GM20431 (cell line): ENCODE results near the gene KRTAP13-3.

ENCODE experiments used
- in situ Hi-C: fragments of 300-500 bp; cut with MseI, MboI; formaldehyde crosslinking; loops from one replicate; pipeline ENCODE4 v1.15.0; 2020; ENCODE audit warnings: low sequenced_read_pairs; ENCODE audit not compliant: unreplicated experiment

Gene KRTAP13-3, protein sequence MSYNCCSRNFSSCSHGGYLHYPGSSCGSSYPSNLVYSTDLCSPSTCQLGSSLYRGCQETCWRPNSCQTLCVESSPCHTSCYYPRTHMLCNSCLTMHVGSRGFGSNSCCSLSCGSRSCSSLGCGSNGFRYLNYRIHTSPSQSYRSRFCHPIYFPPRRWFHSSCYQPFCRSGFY

DNA sequence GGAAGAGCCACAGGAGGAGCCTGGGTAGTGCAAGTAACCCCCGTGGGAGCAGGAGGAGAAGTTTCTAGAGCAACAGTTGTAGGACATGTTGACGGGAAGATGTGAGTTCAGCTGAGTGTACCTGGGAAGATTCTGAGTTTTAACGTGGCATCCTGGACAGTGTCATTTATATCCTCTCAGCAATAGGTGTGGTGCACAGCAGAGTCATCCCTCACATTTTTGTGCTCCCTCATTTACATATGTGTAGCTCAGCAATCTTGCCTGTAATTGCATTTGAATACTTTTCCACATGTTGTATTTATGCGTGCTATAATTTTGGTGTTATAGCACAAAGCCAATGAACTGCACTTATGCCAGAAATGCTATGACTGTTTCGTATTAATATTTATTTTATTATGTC, at the start of gene KRTAP13-3:
KRTAP13-3 (minus strand) TSS at position 101 of the 400 bp plus-strand sequence; CDS start at position 87, 14 bp downstream.
- in situ Hi-C loops: no loop called here

DNA sequence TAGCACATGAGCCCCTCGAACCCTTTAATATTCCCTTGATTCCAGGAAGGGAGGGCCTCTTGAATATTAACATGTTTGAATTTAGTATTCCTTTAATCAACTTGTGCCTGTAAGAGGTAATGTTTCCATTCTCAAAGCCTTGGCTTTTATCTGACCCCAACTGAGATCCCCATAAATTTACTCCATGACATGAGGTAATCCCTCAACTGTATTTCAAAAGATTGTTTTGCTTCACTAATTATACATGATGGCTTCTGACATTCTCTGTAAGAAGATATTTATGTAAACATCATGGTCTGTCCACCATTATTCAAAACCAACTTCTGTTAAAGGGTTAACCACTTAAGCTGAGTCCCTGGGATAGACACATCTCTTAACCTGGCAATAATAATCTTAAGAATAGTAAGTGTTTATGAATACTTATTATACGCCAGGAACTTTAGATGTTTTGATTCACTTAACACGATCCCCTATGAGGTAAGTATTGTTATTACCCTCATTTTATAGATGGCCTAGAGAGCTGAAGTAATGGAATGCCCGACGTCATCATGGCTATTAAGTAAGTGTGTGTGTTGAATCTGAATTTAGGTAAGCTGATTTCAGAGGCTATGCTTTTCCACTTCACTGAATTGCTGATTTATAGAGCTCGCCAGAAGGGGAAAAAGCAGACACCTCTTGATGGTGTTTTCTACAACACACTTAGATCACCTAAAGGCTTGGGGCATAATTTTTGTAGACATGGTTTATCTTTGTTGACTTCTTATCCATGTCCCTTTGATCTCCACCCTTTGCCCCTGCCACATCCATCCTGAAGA, 43.4 kb upstream of the KRTAP13-3 start:
- in situ Hi-C loops: no loop called here

DNA sequence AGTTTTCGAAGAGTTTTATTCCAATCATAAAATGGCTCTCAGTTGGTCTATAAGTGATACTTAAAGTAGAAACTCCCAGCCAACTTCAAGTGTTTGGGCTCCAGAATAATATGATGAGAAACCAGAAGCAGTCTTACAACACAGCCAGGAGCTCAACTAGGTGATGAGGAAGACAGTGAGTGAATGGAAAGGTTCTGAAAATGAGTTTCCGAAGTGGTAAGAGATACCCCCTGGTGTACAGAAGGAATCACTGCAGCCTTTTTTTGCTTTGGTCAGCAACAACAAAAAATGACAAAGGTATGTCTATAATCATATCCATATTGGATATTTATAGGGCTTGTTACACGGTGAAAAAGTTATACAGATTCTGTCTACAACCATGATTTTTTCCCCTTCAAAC, 38.0 kb upstream of the KRTAP13-3 start:
- in situ Hi-C loops: no loop called here

DNA sequence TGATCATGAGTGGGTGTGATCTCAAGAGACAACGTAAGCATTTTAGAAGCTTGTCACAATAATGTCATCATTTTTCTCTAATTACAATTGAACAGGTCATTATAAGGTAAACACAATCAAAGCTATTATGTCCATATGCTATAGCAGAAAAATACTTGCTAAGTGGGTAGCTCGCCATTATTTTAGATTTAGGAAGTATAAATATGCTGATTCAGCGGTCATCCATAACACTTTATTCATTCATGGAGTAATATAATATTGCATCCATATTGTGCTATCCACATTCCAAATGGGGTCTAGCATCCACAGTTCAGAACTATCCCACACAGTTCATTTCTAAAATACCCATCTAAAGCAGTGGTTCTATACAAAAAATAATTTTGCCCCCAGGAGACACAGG, 22.8 kb upstream of the KRTAP13-3 start:
- in situ Hi-C loops: no loop called here

DNA sequence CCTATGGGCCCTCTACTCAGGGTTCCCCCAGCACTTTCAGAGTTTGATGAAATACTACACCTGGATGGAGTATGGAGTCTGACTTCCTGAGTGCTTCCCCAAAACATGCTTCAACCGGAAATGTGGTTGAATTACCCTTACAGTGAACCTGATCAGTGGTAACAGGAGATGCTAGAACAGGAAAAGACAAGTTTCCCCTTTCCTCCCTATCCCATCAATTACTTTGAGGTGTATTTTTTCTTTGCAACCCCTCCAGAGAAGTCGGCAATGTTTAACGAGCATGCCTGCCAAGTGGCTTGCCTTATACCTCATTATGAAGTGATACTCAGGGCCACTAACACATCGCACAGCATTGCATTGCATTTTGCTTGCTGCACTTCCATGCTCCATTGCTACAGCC, 21.3 kb upstream of the KRTAP13-3 start:
- in situ Hi-C loops: no loop called here

DNA sequence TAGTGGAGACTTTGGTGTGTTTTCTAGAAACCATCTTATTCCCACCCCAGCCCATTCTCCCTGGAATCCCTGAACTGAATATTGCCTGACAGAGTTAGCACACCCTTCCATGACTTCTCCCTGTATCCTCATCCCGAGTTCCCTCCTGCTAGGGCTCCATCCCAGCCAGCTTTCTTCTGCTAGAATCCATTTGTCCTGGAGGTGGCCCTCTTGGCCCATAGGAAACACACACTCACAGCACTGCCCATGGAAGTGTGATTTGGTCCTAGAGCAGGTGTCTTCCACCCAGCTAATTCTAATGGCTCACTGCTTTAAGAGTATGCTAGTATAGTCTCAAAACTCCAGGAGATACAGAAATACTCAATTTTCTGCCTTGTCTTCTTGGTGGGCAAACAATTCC, 18.5 kb upstream of the KRTAP13-3 start:
- in situ Hi-C loops: no loop called here

DNA sequence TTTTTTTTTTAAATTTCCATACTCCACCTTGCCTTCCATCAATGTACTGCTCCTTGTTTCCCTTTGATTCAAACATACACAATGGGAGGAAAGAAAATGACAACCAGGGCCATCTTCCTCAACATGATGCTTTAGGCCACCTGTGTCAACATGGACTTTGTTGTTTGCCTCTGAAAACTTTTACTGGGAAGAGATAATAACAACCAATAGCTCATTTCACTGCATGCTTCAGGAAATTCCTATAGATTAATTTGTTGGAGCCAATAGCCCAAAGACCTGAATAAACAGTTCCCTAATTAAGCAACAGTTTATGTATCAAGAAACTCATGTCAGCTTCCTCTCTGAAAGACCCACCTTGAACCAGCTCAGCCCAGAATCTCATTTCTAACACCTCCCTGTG, 17.5 kb upstream of the KRTAP13-3 start:
- in situ Hi-C loops: no loop called here

DNA sequence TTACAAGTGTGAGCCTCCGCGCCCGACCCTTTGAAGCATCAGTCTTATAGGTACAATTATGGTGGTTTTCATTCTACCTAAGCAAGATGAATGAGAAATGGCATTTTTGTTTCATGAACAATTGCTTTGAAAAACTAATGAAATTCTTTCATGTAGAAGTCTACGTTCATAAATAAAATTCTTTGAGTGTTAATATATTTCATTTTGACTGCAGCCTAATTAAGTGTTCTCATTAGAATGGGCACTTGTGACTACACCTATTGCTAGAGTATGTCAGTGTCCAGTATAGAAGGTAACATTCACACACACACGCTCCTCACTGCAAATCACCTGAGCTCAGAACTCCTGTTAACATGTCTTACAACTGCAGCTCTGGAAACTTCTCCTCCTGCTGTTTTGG, 14.2 kb upstream of the KRTAP13-3 start, which contains the start of gene KRTAP15-1:
KRTAP15-1 (plus strand) TSS at position 301 of the 400 bp plus-strand sequence; CDS start at position 354, 53 bp downstream.
- in situ Hi-C loops: no loop called here

DNA sequence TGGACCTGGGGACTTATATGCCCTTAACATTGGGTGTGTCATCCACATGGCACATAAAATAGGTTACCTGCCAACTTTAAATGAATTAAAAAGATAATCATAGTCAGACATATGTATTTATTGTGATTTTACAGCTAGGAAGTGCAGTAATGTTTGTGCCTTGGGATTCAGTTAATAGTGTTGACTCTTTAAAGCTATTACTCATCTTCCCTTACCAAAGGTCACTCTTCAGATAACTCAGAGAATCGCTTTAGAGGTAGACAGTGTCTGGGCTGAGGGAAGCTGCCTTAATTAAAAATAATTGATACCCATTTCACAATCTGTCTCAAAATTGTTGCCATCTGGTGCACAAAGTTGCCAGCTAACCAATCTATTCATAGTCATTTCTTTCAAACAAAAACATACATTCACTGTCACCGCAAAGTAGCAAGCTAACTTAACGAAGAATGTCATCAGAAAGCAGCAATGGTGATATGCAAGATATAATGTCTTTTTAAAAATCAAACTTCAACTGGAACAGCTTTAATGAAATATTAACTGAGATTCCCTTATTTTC, 11.4 kb upstream of the KRTAP13-3 start:
- in situ Hi-C loops: no loop called here

DNA sequence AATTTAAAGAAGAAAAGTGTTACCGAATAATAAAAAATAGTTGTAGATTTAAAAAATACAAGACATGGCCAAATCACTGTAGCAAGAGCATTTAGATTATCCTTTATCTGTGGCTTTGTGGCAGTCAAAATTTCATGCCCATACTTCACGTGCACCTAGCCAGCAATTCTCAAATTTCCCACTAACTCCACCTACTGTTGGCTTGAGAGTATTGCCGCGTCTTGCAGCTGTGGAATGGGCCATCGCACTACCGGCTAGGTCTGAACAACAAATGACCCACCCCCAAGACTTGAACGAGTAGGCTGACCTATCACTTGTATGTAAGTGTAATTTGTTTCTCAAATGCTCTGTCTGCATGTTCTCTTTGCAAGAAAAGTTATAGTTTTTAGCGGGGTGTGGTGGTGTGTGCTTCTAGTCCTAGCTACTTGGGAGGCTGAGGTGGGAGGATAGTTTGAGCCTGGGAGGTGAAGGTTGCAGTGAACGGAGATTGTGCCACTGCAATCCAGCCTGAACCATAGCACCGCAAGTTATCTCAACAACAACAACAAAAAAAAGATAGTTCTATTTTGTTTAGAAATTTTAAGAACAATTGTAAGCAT, 8.4 kb upstream of the KRTAP13-3 start:
- in situ Hi-C loops: no loop called here

DNA sequence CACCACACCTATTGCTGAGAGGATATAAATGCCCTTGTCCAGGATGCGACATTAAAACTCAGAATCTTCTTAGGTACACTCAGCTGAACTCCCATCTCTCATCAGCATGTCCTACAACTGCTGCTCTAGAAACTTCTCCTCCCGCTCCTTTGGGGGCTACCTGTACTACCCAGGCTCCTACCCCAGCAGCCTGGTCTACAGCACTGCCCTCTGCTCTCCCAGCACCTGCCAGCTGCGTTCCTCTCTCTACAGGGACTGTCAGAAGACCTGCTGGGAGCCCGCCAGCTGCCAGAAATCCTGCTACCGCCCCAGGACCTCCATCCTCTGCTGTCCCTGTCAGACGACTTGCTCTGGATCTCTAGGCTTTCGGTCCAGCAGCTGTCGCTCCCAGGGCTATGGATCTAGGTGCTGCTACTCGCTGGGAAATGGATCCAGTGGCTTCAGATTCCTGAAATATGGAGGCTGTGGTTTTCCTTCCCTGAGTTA, 4.5 kb upstream of the KRTAP13-3 start, which contains the start of gene KRTAP13-4:
KRTAP13-4 (plus strand) TSS at position 51 of the 486 bp plus-strand sequence; CDS start at position 107, 56 bp downstream.
- in situ Hi-C loops: no loop called here

DNA sequence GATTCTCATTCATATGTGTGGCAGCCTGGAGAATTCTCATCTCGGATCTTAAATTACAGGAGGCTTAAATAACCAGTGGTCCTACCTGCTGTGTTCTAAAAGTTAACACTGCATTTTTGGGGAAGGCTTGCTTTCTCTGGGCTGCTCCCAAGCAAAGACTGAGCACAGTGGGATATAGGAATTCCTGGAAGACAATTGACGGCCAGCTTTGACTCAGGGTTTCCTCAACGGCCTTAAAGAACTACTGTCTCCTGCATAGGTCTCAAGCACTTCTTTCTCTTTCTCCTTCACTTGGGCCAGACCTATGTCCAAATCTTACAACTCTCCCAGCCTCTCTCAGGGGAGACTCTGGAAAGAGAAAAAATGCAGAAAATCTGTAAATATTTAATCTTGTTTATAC, 1.0 kb upstream of the KRTAP13-3 start:
- in situ Hi-C loops: no loop called here

DNA sequence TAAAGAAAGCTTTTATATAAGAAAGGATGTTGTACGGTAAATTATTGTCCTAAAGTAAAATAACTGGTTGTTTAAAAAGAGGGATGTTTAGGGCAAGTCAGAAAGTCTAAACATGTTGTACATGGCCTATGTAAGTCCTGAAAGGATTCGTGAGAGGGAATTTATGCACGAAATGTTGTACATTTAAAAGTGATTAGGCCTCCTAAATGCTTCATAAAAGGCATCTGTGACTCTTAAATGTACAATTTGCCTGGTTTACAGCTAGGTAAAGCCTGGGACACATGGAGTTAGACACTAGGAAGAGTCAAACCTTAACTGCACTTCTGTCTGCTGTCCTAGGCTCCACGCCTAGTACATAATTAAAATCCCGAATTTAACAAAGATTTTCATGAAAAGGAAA, 9.7 kb downstream of the KRTAP13-3 start:
- in situ Hi-C loops: no loop called here

DNA sequence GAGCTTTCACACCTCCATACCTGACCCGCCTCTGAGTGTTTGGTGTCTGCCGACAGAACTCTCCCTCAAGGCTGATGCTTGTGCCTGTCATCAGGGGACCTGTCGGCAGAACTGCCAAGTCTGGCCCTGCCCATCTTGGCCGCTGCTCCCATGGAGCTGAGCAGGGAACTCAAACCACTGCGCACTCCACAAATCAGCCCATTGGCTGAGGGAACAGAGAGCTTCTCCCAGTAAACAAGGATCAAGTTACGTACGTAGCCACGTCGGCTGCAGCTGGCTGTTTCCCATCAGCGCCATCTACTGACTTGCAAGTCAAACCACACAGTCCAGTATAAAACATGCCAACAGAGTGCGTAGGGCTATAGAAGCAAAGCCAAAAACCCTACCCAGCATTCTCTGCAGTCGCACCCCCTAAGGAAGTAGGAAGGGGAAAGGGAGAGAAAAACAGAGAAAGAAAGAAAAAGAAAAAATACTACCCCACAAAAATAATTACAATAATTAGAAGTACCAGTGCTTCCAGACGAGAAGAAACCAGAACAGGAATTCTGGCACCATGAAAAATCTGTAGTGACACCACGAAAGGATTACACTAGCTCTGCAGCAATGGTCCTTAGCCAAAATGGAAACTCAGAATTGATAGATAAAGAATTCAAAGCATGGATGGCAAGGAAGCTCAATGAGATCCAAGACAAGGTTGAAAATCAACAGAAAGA, 16.8 kb downstream of the KRTAP13-3 start:
- in situ Hi-C loops: no loop called here

DNA sequence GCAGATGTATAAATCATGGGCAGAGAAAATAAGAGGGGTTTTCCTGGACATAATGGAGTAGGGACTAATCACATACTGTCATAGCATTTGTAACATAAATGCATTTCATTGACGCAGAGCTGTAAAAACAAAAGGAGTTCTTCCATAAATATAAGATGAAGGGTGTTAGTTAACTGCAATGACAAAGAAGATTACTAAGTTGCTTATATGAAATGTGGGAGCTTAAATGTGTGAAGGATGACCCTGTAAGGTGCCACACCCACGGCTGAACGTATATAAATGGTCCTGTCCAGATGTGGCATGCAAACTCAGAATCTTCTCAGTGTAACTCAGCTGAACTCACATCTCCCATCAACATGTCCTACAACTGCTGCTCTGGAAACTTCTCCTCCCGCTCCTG, 30.0 kb downstream of the KRTAP13-3 start, which contains the start of gene KRTAP13-1:
KRTAP13-1 (plus strand) TSS at position 301 of the 400 bp plus-strand sequence; CDS start at position 357, 56 bp downstream.
- in situ Hi-C loops: no loop called here

DNA sequence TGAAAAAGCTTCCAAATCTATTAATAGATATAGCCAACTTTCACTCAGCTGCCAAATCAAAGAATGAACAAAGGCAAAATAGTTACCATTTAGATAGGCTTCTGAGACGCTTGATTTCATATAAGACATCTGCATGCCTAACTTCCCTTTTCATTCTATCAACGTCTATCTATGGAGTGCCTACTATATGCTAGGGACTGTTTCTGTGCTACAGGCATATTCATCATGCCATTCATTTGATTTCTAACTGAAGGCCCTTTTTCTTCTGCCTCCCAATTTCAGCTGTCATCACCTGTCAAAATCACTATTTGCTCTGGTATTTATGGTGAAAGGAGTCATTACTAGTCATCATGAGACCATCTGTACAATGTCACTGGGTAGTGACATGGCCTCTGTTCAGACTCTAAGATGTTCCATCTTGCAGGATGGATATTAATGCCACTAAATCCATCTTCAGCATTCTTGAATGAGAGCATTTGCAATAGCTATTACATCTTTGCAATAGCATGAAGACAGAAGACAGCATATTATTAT, 34.2 kb downstream of the KRTAP13-3 start:
- in situ Hi-C loops: no loop called here

DNA sequence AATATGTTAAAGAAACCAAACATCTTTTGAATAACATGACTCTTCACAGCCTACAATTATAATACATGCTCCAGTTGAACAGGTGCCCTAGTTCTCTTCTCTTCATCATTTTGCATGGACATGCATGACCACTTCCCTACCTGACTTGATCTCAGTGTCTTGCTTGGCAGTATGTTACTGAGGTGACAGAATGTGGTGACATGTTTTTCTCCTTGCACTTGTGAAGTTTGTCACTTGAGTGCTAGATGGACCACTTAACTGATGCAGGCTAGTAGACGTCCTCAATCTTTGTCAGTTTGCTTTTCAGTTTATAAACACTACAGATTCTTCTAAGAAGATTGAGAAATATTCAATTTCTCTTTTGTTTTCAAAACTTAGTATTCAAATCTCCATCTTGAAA, 43.5 kb downstream of the KRTAP13-3 start:
- in situ Hi-C loops: no loop called here
